ENCODE data around the gene TJAP1.

- TF ChIP-seq ZFP3 (CRISPR knock-in tag; IDR thresholded peaks at IDR 0.05), result no peak
- TF ChIP-seq POU6F1 (CRISPR knock-in tag; IDR thresholded peaks at IDR 0.05; ENCODE audit: borderline replicate concordance, low read depth), result no peak
- no peak for TF ChIP-seq PATZ1 (CRISPR knock-in tag; IDR thresholded peaks at IDR 0.05; ENCODE audit: borderline replicate concordance)
- TF ChIP-seq ISL1 (CRISPR knock-in tag; IDR thresholded peaks at IDR 0.05), result no peak
- no peak for TF ChIP-seq TCF4 (CRISPR knock-in tag; IDR thresholded peaks at IDR 0.05; ENCODE audit: borderline replicate concordance)
- no peak for TF ChIP-seq ZNF8 (CRISPR knock-in tag; IDR thresholded peaks at IDR 0.05)
- no peak for TF ChIP-seq RARB (CRISPR knock-in tag; IDR thresholded peaks at IDR 0.05)
- no peak for TF ChIP-seq CREB5 (CRISPR knock-in tag; IDR thresholded peaks at IDR 0.05; ENCODE audit: low read depth)
- TF ChIP-seq PPARA (CRISPR knock-in tag; IDR thresholded peaks at IDR 0.05; ENCODE audit: borderline replicate concordance), result no peak
- TF ChIP-seq TSHZ2 (CRISPR knock-in tag; IDR thresholded peaks at IDR 0.05), result no peak
- no peak for TF ChIP-seq ZC3H10 (CRISPR knock-in tag; IDR thresholded peaks at IDR 0.05)
- no peak for TF ChIP-seq CSDC2 (CRISPR knock-in tag; IDR thresholded peaks at IDR 0.05)
- no peak for TF ChIP-seq ZNF565 (CRISPR knock-in tag; conservative IDR thresholded peaks at IDR 0.05; ENCODE audit: low read depth)
Observed at GRCh38 chr6:43452896-43453295, 24.5 kb upstream of the TJAP1 start.
